GM19438 (cell line): Measurements from ENCODE around the gene DAB1.
"Not testable (repeated sequence)": the region's sequence is repeated elsewhere in the genome, so short reads cannot be mapped to it uniquely, and the experiment has no call there.

Experiments used
- ATAC-seq: cut with Tn5 transposase; IDR thresholded peaks from one replicate; pipeline ENCODE4 v1.9.1; 2021; ENCODE audit warnings: low read depth; ENCODE audit not compliant: unreplicated experiment

DAB1 gene

GRCh38 chr1:57363165-57363564 lies 60.7 kb downstream of the DAB1 start:
- no peak for ATAC-seq

DNA sequence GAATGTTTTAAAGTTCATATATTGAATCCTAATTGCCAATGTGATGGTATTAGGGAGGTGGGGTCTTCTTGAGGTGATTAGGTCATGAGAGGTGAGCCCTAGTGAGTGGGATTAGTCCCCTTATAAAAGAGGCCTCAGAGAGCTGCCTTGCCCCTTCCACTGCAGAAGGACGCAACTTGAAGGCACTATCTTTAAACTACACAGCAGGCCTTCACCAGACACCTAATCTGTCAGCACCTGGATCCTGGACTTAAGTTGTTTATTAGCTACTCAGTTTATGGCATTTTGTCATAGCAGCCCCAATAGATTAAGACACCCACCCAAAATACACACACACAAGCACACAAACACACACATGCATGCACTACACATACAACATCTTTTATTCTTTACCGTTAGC lies 61.4 kb downstream of the DAB1 start:
- ATAC-seq: no peak

DNA sequence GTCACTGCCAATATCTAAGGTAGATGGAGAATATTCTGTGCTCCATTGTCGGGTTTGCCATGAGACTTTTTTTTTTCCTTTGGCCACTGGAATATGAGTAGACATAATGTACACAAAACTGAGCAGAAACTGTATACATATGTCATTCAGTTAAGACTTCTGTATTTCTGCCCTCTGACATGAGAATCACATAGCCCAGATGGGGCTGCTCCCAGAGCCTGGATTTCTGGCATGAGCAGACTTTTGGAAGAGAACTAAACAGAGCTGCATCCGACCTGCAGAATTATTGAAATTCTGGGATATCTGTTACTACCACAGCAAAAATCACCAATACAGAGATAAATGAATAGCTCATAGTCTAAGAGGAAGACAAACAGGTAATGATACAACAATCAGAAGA lies 62.3 kb downstream of the DAB1 start:
- no peak for ATAC-seq

DNA sequence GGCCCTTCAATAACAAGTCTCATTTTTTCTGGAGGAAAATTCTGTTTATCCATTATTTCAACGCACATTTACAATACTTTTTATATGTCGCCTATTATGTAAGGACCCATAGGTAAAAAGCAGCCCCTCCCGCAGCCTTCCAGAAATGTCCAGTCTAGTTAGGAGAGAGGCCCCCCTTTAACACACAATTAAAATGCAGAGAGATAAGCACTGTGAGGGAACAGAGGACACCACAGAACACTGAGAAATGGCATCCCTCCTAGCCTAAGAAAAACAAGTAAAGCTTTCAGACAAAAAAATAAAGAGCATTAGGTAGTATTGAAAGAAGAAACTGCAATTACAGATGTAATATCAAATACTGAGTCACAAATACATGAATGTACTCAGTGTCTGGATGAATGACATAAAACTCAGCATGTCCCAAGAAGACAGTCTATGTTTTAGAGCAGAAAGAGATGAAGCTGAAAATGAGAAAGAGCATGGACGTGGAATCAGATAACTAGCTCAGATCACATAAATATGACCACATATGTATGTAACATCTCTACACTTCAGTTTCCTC lies 62.9 kb downstream of the DAB1 start:
- no peak for ATAC-seq

DNA sequence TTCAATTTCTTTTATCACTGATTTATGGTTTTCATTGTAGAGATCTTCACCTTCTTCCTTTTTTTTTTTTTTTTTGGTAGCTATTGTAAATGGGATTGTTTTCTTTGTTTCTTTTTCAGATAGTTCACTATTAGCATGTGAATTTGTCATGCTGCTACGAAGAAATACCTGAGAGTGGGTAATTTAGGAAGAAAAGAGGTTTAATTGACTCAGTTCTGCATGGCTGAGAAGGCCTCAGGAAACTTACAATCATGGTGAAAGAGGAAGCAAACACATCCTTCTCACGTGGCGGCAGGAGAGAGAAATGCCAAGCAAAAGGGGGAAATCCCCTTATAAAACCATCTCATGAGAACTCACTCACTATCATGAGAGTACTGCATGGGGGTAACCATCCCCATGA lies 66.4 kb downstream of the DAB1 start:
- ATAC-seq: no peak

- no peak for ATAC-seq
Observed at GRCh38 chr1:57353654-57354053, 70.2 kb downstream of the DAB1 start.

- ATAC-seq: no peak
Observed at GRCh38 chr1:57350610-57351009, 73.2 kb downstream of the DAB1 start.

GRCh38 chr1:57348921-57349320 lies 74.9 kb downstream of the DAB1 start:
- no peak for ATAC-seq

GRCh38 chr1:57345916-57346315 lies 77.9 kb downstream of the DAB1 start:
- ATAC-seq: no peak

DNA sequence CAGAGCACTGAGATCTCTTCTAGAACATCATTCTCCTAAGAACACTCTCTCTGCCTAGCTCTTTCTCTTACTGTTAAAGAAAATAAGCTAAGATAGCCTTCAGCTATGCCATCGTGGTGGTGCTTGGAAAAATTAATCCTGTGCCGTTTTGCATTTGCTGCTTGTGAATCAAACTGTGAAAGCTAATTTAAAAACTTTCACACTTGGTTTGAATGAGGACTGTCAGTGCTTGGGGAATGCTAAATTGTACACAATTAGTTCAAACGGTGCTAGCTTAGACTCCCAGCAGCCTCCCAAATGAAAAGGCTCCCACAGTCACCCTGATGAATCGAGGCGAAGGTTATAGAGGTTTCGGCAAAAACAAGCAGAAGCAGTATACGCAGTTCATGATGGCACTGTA lies 79.6 kb downstream of the DAB1 start:
- ATAC-seq: no peak

DNA sequence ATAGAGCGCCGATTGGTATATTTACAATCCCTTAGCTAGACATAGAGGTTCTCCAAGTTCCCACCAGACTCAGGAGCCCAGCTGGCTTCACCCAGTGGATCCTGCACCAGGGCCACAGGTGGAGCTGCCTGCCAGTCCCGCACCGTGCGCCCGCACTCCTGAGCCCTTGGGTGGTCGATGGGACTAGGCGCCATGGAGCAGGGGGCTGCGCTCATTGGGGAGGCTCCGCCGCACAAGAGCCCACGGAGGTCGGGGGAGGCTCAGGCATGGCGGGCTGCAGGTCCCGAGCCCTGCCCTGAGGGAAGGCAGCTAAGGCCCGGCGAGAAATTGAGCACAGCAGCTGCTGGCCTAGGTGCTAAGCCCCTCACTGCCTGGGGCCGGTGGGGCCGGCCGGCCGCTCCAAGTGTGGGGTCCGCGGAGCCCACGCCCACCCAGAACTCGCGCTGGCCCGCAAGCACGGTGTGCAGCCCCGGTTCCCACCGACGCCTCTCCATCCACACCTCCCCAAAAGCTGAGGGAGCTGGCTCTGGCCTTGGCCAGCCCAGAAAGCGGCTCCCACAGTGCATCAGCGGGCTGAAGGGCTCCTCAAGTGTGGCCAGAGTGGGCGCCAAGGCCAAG lies 80.5 kb downstream of the DAB1 start:
- ATAC-seq: not testable (repeated sequence)

DNA sequence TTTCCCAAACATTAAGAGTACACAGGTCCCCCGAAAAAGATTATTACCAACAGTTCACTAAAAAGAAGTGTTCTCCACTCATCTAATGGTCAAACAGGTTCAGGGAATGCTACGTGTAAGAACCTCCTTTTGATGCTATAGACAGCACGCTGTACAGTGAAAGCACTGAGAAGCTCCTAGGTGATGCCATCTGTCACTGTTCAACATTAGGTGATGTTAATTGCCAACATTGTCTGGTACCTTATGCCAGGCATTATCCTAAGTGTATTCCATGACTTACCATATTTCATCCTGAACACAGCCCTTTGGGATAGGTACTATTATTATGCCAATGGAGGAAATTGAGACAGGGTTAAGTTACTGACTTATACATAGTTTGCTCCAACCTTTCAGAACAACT lies 82.1 kb downstream of the DAB1 start:
- no peak for ATAC-seq

DNA sequence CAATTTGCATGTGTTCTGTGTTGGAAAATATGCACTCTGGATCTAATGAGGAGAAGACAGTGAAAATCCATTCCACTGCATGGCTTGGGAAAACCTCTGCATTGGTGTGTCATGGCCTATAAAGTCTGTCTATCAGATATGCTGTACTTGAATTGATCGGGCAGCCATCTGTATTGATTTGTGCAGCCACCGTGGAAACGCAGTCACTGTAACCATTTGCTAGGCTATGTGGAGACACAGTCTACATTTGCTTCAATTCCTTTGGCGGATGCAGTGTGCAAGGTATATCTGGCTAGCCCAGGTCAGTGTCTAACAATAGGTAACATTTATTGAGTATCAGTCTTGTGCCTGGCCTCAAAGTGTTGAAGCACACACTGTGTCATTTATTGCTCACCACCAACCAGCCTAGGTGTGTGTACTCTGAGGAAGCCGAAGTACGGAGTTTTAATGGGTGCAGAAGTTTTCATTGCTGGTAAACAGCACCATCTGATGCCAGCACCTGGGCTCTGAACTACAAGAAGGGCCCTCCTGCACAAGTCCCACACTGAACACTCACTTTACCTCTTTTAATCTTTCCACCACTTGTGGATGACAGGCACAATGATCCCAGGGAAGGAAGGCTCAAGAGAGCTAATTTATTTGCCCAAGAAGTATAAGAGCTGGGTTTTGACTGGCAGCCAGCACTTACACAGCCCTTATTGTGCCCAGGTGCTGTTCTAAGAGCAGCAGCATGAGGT lies 83.4 kb downstream of the DAB1 start:
- ATAC-seq: no peak

- ATAC-seq: no peak
Observed at GRCh38 chr1:57337623-57338022, 86.2 kb downstream of the DAB1 start.

- ATAC-seq: no peak
Observed at GRCh38 chr1:57336793-57337192, 87.1 kb downstream of the DAB1 start.

DNA sequence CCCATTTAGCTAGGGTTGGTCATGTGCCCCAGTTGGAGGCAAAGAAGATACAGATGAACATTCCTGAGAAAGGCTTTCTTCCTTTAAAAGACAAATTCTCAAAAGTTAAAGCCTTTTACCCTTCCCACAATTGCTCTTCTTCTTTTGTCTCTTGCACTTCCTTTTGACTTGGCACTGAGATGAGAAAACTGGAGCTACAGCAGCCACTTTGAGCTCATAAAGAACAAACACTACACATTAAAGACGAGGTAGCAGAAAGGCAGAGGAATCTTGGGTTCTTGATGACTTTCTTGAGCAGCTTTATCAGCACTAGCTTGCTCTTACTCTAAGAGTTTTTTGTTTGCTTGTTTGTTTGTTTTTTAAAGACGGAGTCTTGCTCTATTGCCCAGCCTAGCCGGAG lies 92.2 kb downstream of the DAB1 start:
- no peak for ATAC-seq

DNA sequence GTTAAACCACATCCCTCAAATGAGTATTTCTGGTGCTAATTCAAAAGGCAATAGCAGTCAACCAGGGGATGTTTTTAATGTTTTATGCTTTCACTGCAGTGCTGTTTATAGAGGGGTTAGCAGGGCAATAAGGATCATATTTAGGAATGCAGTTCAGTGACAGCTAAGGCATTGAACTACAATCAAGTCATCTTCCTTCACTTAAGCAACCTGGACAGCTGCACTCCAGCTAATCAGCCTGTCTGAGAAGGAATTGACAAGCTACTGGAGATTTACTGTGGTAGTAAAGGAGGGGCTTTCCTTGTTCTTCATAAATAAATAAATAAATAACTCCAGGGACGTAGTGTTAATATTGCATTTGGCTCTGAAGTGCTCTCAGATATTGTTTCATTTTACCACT lies 93.9 kb downstream of the DAB1 start:
- no peak for ATAC-seq

DNA sequence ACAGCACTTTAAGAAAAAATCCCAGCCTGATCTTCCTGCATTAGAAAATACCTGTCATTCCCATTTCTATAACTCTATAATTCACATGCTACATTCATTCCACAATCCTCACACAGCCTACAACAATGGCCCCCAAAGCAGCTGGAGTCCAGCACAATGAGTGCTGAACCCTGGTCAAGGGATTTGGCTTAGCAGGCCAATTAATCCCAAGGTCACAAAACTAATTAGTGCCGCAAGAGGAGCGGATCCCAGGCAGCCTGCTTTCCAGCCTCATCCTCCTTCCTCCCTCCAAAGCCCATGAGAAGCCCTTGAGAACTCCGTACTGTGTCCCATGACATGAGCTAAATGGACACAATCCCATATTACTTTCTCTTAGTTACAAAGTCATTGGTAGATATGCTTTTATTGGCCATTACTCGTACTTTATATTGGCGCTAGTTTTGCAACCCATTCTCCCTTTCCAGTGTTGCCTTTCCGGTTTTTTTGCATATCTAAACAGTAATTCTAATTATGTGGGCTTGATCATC lies 94.8 kb downstream of the DAB1 start:
- ATAC-seq: no peak

DNA sequence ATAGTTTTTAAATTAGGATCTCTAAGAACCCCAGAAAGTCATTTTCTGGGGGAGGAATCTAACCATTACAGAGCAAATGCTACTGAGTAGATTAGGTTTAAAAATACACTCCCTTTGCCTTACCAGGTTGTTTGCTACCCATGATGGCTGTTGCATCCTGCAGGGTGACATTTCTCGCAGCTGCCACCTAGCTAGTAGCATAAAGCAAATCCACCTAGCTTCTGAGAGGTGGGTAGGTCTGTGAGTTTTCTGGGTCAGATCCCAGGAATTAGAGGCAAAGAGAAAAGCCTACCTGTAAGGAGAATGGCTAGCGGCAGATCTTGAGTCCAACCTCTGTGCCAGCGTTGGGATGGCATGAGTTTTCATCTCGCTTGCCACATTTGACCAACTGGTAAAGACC lies 95.9 kb downstream of the DAB1 start:
- ATAC-seq: no peak

DNA sequence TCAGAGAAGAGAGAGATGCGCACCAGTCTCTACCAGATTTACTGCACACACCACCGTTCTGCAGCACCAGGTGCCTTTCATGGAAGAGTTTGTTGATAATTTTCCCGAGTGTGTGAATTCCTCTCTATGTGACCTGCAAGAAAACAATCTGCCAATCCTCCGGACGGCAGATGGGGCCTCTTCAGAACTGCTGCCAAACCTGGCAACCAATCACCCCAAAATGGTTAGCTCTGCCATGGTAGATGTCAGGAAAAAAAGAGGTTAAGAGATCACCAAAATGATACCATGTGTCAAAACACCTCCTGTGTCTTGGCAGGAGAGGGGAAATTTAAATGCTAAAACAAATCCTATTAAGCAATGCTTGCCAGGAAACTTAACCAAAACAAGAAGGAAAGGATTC lies 96.5 kb downstream of the DAB1 start:
- no peak for ATAC-seq

- no peak for ATAC-seq
Observed at GRCh38 chr1:57325536-57325935, 98.3 kb downstream of the DAB1 start.

- no peak for ATAC-seq
Observed at GRCh38 chr1:57325117-57325516, 98.7 kb downstream of the DAB1 start.
